ENCODE data around the gene PECR.

PECR gene

DNA sequence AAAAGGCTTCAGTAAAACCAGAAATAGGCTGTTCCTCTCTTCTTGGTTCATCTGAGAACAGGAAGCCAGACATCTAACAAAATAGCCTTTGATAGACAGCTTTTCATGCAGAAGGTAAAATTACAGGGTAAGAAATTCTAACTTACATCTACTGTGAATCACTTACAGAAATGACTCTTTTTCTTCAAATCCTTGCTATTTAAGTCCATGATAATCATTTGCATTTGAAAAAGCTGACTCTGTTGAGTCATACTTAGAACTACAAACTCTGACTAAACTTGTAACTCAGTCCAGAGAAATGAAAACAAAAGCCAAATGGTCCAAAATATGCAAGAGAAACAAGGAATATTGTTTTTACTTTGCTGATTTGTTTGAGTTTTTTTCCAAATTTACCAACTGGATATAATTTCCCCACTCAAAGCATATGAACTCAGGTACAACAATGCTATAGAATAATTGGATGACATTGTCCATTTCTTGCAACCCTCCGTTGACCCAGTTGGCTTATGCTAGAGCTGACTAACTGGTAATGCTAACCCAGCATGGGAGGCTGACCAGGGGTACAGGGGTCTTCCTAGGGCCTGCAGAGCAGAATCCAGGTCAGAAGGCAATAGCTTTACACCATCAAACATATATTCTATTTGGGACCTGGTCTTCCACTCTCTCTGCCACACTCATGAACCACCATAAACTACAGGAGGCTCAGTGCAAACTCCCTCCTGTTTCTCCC lies 49.5 kb downstream of the PECR start:
- peak; percentile 62 for DNase-seq (ENCODE audit: low spot score)
- in situ Hi-C loops (cut with MboI; ENCODE audit: low pct_unique_long_range_greater_than_20kb, low sequenced_read_pairs, unreplicated experiment), result no loop called here
- TF ChIP-seq, protein P1, sequence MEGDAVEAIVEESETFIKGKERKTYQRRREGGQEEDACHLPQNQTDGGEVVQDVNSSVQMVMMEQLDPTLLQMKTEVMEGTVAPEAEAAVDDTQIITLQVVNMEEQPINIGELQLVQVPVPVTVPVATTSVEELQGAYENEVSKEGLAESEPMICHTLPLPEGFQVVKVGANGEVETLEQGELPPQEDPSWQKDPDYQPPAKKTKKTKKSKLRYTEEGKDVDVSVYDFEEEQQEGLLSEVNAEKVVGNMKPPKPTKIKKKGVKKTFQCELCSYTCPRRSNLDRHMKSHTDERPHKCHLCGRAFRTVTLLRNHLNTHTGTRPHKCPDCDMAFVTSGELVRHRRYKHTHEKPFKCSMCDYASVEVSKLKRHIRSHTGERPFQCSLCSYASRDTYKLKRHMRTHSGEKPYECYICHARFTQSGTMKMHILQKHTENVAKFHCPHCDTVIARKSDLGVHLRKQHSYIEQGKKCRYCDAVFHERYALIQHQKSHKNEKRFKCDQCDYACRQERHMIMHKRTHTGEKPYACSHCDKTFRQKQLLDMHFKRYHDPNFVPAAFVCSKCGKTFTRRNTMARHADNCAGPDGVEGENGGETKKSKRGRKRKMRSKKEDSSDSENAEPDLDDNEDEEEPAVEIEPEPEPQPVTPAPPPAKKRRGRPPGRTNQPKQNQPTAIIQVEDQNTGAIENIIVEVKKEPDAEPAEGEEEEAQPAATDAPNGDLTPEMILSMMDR (IDR thresholded peaks at IDR 0.05; ENCODE audit: extremely low read depth, insufficient read depth, missing control alignments), result no peak

DNA sequence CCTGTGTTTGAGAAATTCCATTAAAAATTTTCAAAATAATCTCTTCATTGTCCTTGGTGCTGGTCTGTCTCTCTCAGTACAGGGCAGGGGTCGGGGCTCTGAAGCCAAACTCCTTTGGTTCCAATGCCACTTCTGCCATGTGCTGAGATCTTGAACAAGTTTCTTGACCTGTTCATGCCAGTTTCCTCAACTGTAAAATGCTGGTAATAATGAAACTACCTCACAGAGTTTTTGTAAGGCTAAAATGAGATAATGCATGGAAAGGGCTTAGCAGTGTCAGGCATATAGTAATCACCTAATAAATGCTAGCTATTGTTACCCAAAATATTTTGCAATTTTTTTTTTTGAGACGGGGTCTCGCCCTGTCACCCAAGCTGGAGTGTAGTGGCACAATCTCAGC lies 51.4 kb downstream of the PECR start:
- no peak for DNase-seq (ENCODE audit: low spot score)
- TF ChIP-seq, protein P1 (IDR thresholded peaks at IDR 0.05; ENCODE audit: extremely low read depth, insufficient read depth, missing control alignments), result no peak
- in situ Hi-C loops (cut with MboI; ENCODE audit: low pct_unique_long_range_greater_than_20kb, low sequenced_read_pairs, unreplicated experiment), result no loop called here

DNA sequence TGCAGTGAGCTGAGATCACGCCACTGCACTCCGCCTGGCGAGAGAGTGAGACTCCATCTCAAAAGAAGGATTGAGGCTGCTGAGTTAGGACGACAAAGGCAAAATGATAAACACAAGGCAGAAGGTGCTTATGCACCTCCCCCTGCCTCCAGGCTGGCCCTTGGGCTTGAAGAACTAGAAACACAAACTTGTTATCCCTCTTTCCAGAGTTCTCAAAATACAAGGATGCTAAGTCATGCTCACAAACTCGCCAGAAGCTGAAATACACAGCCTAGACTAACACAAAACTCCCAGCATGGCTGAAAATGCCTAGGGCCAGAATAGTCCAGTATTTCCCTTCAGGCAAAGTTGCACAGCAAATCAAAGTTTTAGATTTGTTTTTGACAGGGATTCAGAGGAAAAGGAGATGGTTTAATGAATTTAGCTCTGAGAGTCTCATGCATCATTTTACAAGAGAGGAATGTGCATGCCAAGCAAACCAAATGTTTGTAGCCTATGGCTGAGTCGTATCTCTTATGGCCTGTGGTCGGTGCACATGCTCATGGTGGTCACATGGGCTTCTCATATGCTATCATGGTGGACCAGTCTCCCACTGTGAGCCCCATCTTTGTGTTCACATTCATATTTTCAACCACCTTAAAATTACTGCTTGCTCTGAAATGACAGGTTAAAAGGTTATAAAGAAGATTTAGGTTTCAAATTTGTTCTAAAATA lies 52.0 kb downstream of the PECR start:
- in situ Hi-C loops (cut with MboI; ENCODE audit: low pct_unique_long_range_greater_than_20kb, low sequenced_read_pairs, unreplicated experiment), result no loop called here
- no peak for DNase-seq (ENCODE audit: low spot score)
- TF ChIP-seq, protein P1 (IDR thresholded peaks at IDR 0.05; ENCODE audit: extremely low read depth, insufficient read depth, missing control alignments), result no peak

DNA sequence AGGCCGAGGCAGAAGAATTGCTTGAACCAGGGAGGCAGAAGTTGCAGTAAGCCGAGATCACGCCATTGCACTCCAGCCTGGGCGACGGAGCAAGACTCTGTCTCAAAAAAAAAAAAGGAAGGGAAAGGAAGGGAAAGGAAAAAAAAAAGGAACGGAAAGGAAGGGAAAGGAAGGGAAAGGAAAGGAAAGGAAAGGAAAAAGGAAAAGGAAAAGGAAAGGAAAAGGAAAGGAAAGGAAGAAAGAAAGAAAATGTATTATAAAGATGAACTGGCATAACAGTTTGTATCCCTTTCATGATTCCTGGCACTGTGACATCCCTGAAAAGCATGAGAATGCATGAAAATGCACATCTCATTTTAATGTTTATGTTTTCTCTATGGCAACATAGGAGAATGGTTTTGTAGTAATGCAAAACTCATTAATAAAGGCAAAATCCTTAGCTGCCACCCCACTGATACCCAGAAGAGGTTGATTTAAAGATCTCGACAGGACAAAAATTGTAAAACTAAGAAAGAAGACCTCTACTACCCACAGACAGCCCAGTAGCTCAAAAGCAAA lies 56.8 kb downstream of the PECR start:
- TF ChIP-seq, protein P1 (IDR thresholded peaks at IDR 0.05; ENCODE audit: extremely low read depth, insufficient read depth, missing control alignments), result no peak
- in situ Hi-C loops (cut with MboI; ENCODE audit: low pct_unique_long_range_greater_than_20kb, low sequenced_read_pairs, unreplicated experiment), result no loop called here
- DNase-seq (ENCODE audit: low spot score), result no peak

DNA sequence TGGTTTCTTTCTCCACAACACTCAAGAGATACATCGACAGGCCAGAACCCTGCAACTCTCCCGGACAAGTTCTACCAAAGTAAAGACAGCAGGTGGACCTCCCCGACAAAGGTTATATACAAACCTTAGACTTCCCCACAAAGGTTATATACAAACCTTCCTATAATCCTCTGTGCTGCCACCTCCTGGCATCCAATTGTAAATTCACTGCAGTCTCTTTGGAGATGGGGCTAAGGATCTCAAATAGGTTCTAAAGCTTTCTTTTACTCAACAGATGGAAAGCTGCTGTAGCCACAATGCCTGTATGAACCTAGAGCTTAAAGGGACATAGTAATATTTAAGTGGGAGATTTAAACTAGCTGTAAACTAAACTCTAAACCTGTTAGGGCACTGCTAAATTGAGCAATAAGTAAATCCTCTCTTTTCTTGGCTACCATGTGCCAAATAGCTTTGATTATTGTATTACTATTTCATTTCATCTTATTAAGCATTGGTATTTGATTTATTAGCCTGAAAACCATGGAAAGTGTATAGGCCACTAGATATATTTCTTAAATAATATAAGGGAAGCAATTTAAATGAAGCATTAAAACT lies 58.5 kb downstream of the PECR start:
- TF ChIP-seq, protein P1 (IDR thresholded peaks at IDR 0.05; ENCODE audit: extremely low read depth, insufficient read depth, missing control alignments), result peak; percentile 67
- DNase-seq (ENCODE audit: low spot score), result peak; percentile 58
- in situ Hi-C loops (cut with MboI; ENCODE audit: low pct_unique_long_range_greater_than_20kb, low sequenced_read_pairs, unreplicated experiment), result no loop called here

DNA sequence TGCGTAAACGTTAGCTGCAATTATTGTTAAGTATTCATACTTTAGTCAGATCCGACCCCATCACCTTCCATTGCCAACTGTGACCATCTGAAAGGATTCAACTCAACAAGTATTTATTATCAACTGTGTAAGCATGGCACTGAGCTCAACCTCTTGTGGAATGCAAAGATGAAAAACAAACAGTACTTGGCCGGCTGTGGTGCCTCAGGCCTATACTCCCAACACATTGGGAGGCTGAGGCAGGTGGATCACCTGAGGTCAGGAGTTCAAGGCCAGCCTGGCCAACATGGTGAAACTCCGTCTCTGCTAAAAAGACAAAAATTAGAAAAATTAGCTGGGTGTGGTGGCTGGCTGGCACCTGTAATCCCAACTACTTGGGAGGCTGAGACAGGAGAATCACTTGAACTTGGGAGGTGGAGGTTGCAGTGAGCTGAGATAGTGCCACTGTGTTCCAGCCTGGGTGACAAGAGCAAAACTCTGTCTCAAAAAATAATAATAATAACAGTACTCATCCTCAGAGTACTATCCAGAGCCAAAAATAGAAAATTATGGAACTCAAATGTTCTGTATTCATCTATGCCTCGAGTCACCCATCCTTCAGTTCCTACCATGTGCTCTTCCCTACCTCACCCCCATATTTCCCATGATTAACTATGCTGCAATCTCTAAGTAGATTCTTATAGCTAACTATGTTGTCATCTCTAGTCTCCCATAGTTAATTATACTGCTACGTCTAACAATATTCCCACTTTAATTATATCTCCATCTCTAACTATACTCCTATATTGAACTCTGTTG lies 59.6 kb downstream of the PECR start:
- in situ Hi-C loops (cut with MboI; ENCODE audit: low pct_unique_long_range_greater_than_20kb, low sequenced_read_pairs, unreplicated experiment), result no loop called here
- TF ChIP-seq, protein P1 (IDR thresholded peaks at IDR 0.05; ENCODE audit: extremely low read depth, insufficient read depth, missing control alignments), result no peak
- DNase-seq (ENCODE audit: low spot score), result no peak
